Uterus (tissue), 4 donors: ENCODE results near the gene FOXC1. TPM values are rescaled to one million over a fixed set of nuclear protein-coding genes. Genes with fewer than 3 reads are reported as not detected.

ENCODE experiments used
- DNase-seq, 2 donors: peaks; one replicate each; pipeline ENCODE4 v3.0.0-alpha.2; 2019 to 2020
- H3K27ac ChIP-seq, 2 donors: fragments of 200-600 bp; sonication (generic); 1 replicate in 1 of 2; 2 replicates in 1 of 2; pipeline ENCODE4 v1.5.1; 2016 to 2018
- H3K27me3 ChIP-seq, 2 donors: fragments of 200-600 bp; sonication (generic); one replicate each; pipeline ENCODE4 v1.5.1; 2018 to 2019; ENCODE audit warnings: control low read depth in 1 of 2
- H3K36me3 ChIP-seq, 2 donors: fragments of 200-600 bp; sonication (generic); one replicate each; pipeline ENCODE4 v1.5.1; 2019; ENCODE audit warnings: control low read depth in 1 of 2
- H3K4me1 ChIP-seq, 2 donors: fragments of 200-600 bp; sonication (generic); one replicate each; pipeline ENCODE4 v1.5.1; 2018 to 2019; ENCODE audit warnings: control low read depth in 1 of 2
- H3K4me3 ChIP-seq, 2 donors: fragments of 200-600 bp; sonication (generic); 1 replicate in 1 of 2; 2 replicates in 1 of 2; pipeline ENCODE4 v1.5.1; 2018 to 2019; ENCODE audit warnings: mild to moderate bottlenecking in 1 of 2
- H3K9me3 ChIP-seq, 2 donors: fragments of 200-600 bp; sonication (generic); one replicate each; pipeline ENCODE4 v1.5.1; 2019; ENCODE audit warnings: control low read depth in 1 of 2
- POLR2A ChIP-seq, 2 donors: fragments of 450-650 bp; IDR thresholded peaks; one replicate each; pipeline ENCODE4 v1.6.1; 2016; ENCODE audit warnings: antibody characterized with exemption in 2 of 2, mild to moderate bottlenecking in 1 of 2, moderate library complexity in 1 of 2
- intact Hi-C: fragments of 100-400 bp; cut with DNase I; formaldehyde crosslinking; loops from one replicate; pipeline ENCODE4 v1.15.1; 2023; ENCODE audit warnings: low total_unique reads
- total RNA-seq, 4 donors: library from RNA; depleted of rRNA in 3 of 4; stranded (reverse); fragments of >200 nt in 3 of 4; gene quantifications; one replicate each; pipeline versions ENCODE4 v1.1.0 to v1.2.4, GENCODE V29; 2014 to 2023
- TF ChIP-seq, protein P1 (sequence below), 4 experiments: fragments of 200-600 bp in 2 of 4; fragments of 450-650 bp in 2 of 4; sonication (generic) in 2 of 4; IDR thresholded peaks; one replicate each; pipeline ENCODE4 v1.5.1; 2016 to 2019; ENCODE audit warnings: antibody characterized with exemption in 4 of 4, mild to moderate bottlenecking in 2 of 4, moderate library complexity in 1 of 4
- donor health status: DM: yes; HTN: yes; CAD: no.

The FOXC1 gene
- total RNA-seq, 4 donors from 2014 or later = 1.8 to 15.2 (median 5.1) TPM

DNA sequence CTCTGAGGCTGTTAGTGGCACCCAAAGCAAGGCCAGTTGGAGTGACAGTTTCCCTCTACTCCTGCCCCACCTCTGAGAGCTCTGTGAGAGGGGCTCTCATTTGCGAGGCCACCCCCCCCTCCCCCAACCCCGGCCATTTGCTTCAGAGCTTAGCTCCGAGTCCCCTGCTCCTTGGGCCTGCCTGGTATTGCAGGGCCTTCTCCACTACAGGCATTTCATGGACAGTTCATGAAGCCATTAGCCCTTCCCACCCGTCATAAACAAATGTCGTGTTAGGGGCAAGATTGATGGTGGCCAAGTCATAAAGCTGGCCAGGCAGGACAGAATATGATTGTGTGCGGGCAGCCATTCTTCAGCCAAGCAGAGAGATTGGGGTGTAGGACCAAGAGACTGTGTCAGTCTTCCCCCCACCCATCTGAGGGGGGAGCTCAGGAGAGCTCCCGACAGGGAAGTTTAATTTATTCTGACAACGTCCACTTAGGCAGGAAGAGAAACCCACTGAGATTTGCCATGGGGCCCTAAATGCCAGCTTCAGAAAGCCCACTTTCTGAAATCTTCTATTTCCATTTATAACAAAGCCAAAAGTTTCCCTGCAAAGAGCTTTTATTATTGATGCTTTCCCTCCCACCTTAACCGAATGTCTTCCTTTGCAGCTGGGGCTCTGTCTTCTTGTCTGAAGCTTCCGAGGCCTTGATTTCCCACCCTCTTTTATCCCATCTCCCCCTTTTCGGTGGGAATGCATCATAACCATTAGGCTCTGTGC is 7.2 kb downstream of the FOXC1 start:
- TF ChIP-seq POLR2A (IDR thresholded peaks at IDR 0.05) = no peak
- TF ChIP-seq, protein P1, sequence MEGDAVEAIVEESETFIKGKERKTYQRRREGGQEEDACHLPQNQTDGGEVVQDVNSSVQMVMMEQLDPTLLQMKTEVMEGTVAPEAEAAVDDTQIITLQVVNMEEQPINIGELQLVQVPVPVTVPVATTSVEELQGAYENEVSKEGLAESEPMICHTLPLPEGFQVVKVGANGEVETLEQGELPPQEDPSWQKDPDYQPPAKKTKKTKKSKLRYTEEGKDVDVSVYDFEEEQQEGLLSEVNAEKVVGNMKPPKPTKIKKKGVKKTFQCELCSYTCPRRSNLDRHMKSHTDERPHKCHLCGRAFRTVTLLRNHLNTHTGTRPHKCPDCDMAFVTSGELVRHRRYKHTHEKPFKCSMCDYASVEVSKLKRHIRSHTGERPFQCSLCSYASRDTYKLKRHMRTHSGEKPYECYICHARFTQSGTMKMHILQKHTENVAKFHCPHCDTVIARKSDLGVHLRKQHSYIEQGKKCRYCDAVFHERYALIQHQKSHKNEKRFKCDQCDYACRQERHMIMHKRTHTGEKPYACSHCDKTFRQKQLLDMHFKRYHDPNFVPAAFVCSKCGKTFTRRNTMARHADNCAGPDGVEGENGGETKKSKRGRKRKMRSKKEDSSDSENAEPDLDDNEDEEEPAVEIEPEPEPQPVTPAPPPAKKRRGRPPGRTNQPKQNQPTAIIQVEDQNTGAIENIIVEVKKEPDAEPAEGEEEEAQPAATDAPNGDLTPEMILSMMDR (IDR thresholded peaks at IDR 0.05) = no peak
- peaks cover 23 to 50% of the 10 kb centered on the region in 2 donors for H3K27me3 ChIP-seq
- DNase-seq = no peak
- no peaks in the 10 kb centered on the region for H3K36me3 ChIP-seq
- no peak overlapping the region for H3K4me3 ChIP-seq
- no peak overlapping the region for H3K27ac ChIP-seq
- H3K9me3 ChIP-seq = no peaks in the 10 kb centered on the region
- H3K4me1 ChIP-seq = peaks cover 0 to 3% of the 10 kb centered on the region in 2 donors
- intact Hi-C loops = no loop called here

DNA sequence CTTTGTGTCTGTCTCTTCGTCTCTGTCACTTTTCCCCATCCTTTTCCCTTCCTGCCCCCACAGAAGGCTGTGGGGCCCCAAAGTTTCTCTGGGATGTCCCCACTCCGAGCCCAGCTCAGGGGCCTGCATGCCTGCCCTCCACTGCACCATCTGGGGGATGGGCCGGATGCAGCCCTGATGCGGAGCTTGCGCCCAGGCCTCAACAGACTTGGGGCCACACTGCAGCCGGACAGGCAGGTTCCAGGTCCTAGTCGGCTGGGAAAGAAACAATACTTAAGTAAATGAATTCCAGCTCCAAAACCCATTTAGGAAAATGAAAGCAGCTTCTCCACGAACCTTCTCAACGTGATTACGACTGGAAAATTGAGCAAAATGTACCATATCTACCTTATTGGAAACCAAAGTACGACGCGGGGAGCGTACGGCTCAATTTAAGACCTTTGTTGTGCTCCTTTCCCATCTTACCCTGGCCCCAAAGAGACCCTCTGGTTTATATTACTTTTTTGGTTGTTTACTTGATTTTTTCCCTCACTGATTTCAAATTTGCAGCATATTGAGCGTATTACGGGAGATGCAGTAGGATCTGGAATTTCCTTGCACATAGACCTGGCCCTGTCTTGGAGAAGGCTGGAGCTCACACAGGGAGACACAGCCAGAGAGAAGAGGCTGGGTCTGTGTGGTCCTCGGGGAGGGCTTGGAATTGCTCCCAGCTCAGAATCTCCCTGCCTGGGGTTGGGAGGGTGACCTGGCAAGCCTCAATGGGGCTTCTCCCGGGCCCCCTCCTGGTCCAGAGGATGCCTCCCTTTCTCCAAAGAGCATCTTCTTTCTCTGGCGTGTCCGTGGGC is 8.0 kb downstream of the FOXC1 start:
- H3K4me3 ChIP-seq = no peak overlapping the region
- H3K27ac ChIP-seq = no peak overlapping the region
- peaks cover 18 to 42% of the 10 kb centered on the region in 2 donors for H3K27me3 ChIP-seq
- intact Hi-C loops = no loop called here
- no peaks in the 10 kb centered on the region for H3K36me3 ChIP-seq
- no peak for DNase-seq
- no peaks in the 10 kb centered on the region for H3K9me3 ChIP-seq
- H3K4me1 ChIP-seq = no peaks in the 10 kb centered on the region
- TF ChIP-seq, protein P1 (IDR thresholded peaks at IDR 0.05) = no peak
- no peak for TF ChIP-seq POLR2A (IDR thresholded peaks at IDR 0.05)

DNA sequence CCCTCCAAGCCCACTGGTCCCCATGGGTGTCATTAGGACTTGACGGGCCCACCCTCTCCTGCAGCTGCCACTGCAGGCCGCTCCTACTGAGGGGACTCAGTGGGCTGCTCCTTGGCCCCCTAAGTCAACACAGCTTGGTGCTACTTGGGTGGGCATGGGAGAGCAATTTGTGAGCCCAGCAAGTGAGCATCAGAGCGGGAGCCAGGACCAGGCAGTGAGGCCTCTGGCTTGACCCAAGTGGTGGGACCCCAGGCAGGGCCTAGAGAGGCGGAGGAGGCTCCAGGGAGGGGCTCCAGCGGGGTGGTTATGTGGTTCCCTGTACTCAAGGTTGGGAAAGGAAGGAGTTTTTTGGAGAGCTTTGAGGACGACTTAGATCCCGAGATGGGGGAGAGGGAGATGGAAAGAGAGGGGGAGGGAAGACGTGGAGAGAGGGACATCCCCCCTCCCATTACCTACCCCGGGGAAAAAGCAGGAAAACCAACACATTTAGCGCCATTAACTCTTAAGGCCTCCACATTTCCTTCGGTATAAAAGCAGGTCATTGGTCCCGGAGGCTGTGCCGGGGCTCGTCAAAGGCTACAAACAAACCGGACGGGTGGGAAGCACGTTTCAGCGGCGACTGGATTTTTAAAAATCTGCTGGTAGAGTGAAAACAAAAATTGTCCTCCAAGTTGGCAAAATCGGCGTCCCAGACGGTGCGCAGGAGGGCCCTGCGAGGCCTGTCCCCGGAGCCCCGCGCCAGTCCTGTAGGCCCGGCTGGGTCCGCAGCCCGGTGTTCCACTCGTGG is 8.8 kb downstream of the FOXC1 start:
- no peak overlapping the region for H3K27ac ChIP-seq
- no peaks in the 10 kb centered on the region for H3K9me3 ChIP-seq
- intact Hi-C loops = no loop called here
- H3K36me3 ChIP-seq = no peaks in the 10 kb centered on the region
- H3K4me1 ChIP-seq = no peaks in the 10 kb centered on the region
- H3K27me3 ChIP-seq = peaks cover 10 to 34% of the 10 kb centered on the region in 2 donors
- no peak for DNase-seq
- H3K4me3 ChIP-seq = no peak overlapping the region
- no peak for TF ChIP-seq POLR2A (IDR thresholded peaks at IDR 0.05)
- TF ChIP-seq, protein P1 (IDR thresholded peaks at IDR 0.05) = no peak

DNA sequence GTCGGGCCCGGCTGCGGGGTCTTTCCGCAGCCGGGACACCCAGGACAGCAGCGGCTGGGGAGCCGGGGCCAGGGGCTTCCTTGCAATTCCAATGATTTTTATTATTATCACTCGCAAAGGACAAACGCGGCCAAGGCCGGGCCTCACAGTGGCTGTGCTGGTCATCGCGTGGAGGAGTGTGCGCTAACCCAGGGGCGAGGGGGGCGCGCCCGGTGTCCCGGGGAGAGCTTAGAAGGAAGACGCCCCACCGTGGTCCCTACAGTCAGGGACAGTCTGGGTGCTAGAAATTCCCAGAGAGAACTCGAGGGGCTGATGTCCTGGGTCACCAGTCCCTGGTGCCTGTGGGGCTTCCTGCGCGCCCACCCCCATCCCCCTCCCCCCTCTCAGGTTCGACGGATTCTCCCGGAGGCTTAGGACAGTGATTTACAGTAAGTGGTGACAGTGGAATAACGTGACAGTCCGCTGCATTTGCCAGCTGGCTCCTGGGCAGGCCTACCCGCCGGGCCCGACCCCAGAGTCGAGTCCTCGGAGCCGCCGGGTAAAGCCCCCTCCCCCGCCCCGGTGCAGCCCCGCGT is 9.5 kb downstream of the FOXC1 start:
- no peaks in the 10 kb centered on the region for H3K9me3 ChIP-seq
- no peaks in the 10 kb centered on the region for H3K36me3 ChIP-seq
- intact Hi-C loops = no loop called here
- no peak for TF ChIP-seq POLR2A (IDR thresholded peaks at IDR 0.05)
- TF ChIP-seq, protein P1 (IDR thresholded peaks at IDR 0.05) = no peak
- no peaks in the 10 kb centered on the region for H3K4me1 ChIP-seq
- DNase-seq = no peak
- no peak overlapping the region for H3K27ac ChIP-seq
- H3K27me3 ChIP-seq = peaks cover 4 to 27% of the 10 kb centered on the region in 2 donors
- H3K4me3 ChIP-seq = no peak overlapping the region
